Colonic mucosa (tissue), 4 donors: ENCODE measurements around the gene SORT1. TPM values are rescaled to one million over a fixed set of nuclear protein-coding genes. Genes with fewer than 3 reads are reported as not detected.

Experiments used
- DNase-seq: peaks from one replicate; pipeline ENCODE4 v3.0.0-alpha.2; 2020
- H3K27ac ChIP-seq: fragments of 200-600 bp; one replicate; pipeline ENCODE4 v1.8.0; 2021
- H3K27me3 ChIP-seq: fragments of 200-600 bp; one replicate; pipeline ENCODE4 v1.8.0; 2021
- H3K36me3 ChIP-seq: fragments of 200-600 bp; one replicate; pipeline ENCODE4 v1.8.0; 2021
- H3K4me1 ChIP-seq: fragments of 200-600 bp; one replicate; pipeline ENCODE4 v1.8.0; 2021; ENCODE audit warnings: mild to moderate bottlenecking
- H3K4me3 ChIP-seq: fragments of 200-600 bp; one replicate; pipeline ENCODE4 v1.8.0; 2021
- H3K9ac ChIP-seq, 2 donors: one replicate each; pipeline ENCODE4 v1.7.0; 2013; ENCODE audit warnings: control low read depth in 2 of 2, low read depth in 2 of 2, low read length in 2 of 2
- H3K9me3 ChIP-seq: fragments of 200-600 bp; one replicate; pipeline ENCODE4 v1.8.0; 2021
- intact Hi-C: fragments of 100-400 bp; cut with DNase I; formaldehyde crosslinking; loops from one replicate; pipeline ENCODE4 v1.14.1; 2022
- total RNA-seq, 2 donors: library from RNA; stranded (reverse); fragmentation: NEBNext Ultra II Directional in 1 of 2; extraction: Animal tissue kit (Norgen Biotek cat#: 25700) in 1 of 2; gene quantifications; one replicate each; pipeline ENCODE4 v1.2.1, GENCODE V29; 2021
- TF ChIP-seq, protein P1 (sequence below): fragments of 200-600 bp; IDR thresholded peaks from one replicate; pipeline ENCODE4 v1.8.0; 2022; ENCODE audit warnings: antibody characterized with exemption, mild to moderate bottlenecking
- donor health status: healthy.
- donor health status: DM: no; HTN: no; CAD: no.
- donor health status: DM: no; HTN: no; CAD: no.

Gene SORT1
- total RNA-seq, 2 donors from 2014 or later, result 76.2 to 134 TPM

DNA sequence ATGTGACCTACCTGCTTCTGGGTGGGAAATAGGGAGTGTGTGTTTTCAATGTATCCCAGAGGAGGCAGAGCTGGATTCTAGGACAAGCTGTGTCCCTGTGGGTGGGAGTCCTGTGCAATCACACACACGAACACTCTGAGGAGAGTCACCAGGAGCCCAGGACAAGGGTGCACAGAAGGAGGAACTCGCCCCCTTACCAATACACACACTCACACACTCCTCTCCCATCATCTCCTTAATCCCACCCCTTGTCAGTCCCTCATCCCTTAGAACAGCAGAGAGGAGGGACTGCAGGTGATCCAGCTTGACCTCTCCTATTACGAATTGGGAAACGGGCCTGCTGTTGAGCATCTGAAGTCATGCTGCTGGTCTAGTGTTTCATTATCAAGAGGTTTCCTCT, 82.4 kb downstream of the SORT1 start:
- H3K36me3 ChIP-seq, result no peaks in the 10 kb centered on the region
- no peaks in the 10 kb centered on the region for H3K9me3 ChIP-seq
- no peaks in the 10 kb centered on the region for H3K27me3 ChIP-seq
- intact Hi-C loops, result no loop called here
- no peak overlapping the region for H3K27ac ChIP-seq
- H3K4me1 ChIP-seq, result no peaks in the 10 kb centered on the region
- no peak for DNase-seq
- H3K4me3 ChIP-seq, result no peak overlapping the region
- no peak overlapping the region for H3K9ac ChIP-seq
- TF ChIP-seq, protein P1, sequence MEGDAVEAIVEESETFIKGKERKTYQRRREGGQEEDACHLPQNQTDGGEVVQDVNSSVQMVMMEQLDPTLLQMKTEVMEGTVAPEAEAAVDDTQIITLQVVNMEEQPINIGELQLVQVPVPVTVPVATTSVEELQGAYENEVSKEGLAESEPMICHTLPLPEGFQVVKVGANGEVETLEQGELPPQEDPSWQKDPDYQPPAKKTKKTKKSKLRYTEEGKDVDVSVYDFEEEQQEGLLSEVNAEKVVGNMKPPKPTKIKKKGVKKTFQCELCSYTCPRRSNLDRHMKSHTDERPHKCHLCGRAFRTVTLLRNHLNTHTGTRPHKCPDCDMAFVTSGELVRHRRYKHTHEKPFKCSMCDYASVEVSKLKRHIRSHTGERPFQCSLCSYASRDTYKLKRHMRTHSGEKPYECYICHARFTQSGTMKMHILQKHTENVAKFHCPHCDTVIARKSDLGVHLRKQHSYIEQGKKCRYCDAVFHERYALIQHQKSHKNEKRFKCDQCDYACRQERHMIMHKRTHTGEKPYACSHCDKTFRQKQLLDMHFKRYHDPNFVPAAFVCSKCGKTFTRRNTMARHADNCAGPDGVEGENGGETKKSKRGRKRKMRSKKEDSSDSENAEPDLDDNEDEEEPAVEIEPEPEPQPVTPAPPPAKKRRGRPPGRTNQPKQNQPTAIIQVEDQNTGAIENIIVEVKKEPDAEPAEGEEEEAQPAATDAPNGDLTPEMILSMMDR, result no peak

DNA sequence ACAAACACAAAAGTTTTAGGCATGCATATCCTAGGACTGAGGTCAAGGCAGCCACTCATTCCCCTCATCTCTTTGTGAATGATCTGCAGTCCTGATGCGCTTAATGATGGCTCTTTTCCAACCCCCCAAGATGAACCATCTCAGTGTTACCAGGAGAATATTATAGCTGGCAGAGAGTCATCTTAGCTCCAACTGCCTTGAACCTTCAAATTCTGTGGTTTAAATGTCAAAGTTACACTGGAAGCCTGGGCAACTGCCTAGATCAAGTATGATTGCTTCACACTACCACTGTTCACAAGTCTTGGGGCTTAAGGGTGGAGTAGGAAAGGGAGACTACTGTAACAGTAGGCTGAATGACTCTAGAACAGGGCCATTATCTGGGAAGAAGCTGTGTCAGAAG, 82.9 kb downstream of the SORT1 start:
- no peaks in the 10 kb centered on the region for H3K27me3 ChIP-seq
- no peak for DNase-seq
- H3K27ac ChIP-seq, result no peak overlapping the region
- H3K9ac ChIP-seq, result no peak overlapping the region
- no peaks in the 10 kb centered on the region for H3K4me1 ChIP-seq
- H3K9me3 ChIP-seq, result no peaks in the 10 kb centered on the region
- no peak overlapping the region for H3K4me3 ChIP-seq
- intact Hi-C loops, result no loop called here
- TF ChIP-seq, protein P1, result no peak
- no peaks in the 10 kb centered on the region for H3K36me3 ChIP-seq

DNA sequence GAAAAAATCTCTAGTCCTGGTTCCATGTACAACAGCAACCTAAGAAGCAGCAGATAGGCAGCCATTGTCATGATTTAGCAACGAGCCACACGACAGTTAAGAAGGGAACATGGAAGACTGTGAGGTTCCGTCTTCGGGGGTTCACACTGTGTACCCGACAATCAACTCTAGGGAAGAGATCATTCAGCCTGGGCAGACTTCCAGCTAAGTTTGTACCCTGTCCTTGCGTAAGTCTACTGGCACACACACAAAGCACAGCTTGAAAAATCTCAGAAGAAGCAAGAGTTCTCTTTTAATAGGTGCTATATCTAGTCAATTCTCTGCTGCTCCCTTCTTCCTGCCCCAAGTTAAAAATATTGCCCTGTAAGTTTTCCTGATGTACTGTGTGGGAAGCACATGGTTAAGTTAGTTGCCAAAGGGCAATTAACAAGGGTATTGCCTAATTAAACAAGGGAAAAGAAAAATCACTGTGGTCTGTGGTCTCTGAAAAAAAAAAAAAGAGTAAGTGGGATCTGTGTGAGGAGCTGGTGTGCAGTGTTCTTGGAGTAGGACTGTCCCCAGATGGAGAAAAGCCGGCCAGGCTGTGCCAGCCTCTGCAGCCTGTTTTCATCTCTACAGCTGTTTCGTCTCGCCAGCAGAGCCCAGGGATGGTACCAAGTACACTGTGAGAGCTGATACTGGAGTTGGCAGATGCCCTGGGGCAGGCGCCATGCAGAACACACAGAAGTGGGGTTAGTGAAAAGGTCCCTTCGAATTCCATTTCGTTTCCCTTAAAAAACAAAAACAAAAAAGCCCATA, 84.5 kb downstream of the SORT1 start:
- Histone ChIP-seq H3K9ac (no peak overlapping the region), H3K4me3 (no peak overlapping the region), H3K4me1 (no peaks in the 10 kb centered on the region), H3K36me3 (no peaks in the 10 kb centered on the region), H3K27ac (no peak overlapping the region), H3K27me3 (no peaks in the 10 kb centered on the region), H3K9me3 (no peaks in the 10 kb centered on the region)
- TF ChIP-seq, protein P1, result no peak
- no peak for DNase-seq
- intact Hi-C loops, result no loop called here

DNA sequence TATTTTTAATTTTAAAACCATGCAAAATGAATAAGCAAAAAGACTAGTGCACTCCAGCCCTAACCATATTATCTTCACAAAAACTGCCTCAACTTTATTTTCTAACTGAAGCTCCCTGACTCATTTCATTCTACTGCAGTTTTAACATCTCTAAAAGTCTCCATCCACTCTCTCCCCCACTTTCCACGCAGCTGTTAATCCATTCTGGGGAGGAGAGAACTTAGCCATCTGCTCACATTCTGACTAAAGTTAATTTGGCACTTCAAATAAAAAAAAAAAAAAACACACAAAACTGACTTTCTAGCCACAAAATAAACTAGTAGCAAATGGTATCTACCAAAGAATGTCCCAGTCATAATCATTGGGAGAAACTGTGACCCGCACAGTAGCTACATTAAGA, 85.5 kb downstream of the SORT1 start:
- H3K9me3 ChIP-seq, result no peaks in the 10 kb centered on the region
- no peaks in the 10 kb centered on the region for H3K27me3 ChIP-seq
- TF ChIP-seq, protein P1, result no peak
- H3K9ac ChIP-seq, result no peak overlapping the region
- no peaks in the 10 kb centered on the region for H3K36me3 ChIP-seq
- DNase-seq, result no peak
- intact Hi-C loops, result no loop called here
- H3K4me3 ChIP-seq, result no peak overlapping the region
- no peaks in the 10 kb centered on the region for H3K4me1 ChIP-seq
- no peak overlapping the region for H3K27ac ChIP-seq

DNA sequence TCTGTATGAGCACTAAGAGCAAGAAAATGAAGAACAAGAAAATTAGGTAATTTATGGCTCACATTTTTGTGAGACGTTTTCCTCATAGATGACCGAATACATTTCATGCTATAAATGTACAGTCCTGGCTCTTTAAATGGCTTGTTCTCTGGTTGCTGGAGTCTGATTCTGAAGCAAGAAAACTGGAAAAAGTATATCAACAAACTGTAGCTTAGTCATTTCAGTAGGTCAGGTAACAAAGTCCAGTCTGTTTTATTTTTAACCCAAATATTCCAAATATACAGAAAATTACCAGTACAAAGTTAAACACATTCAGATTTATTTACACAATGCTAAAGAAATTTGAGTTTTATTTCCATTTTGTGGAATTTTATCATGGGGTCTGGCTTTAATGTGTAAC, 88.4 kb downstream of the SORT1 start:
- DNase-seq, result no peak
- TF ChIP-seq, protein P1, result no peak
- Histone ChIP-seq H3K27me3 (no peaks in the 10 kb centered on the region), H3K9me3 (no peaks in the 10 kb centered on the region), H3K27ac (no peak overlapping the region), H3K4me3 (no peak overlapping the region), H3K36me3 (no peaks in the 10 kb centered on the region), H3K9ac (no peak overlapping the region), H3K4me1 (no peaks in the 10 kb centered on the region)
- intact Hi-C loops, result no loop called here
